IMR-90 (cell line): ENCODE results near the gene CLPTM1. TPM values are rescaled to one million over a fixed set of nuclear protein-coding genes. Genes with fewer than 3 reads are reported as not detected.

ENCODE experiments used
- ATAC-seq: fragments of 200-7000 bp; cut with Tn5 transposase; 2 replicates; pipeline ENCODE4 v1.9.1; 2020; ENCODE audit warnings: low read depth, mild to moderate bottlenecking, moderate library complexity
- BruUV-seq: library from RNA; stranded (reverse); fragments of 400-500 nt; replicated peaks from 2 replicates; lab custom pipeline; 2021; lab: Mats Ljungman, UMichigan
- CTCF ChIA-PET: fragments of 300-600 bp; formaldehyde crosslinking; extraction: SDS; loops from one replicate; lab custom pipeline; 2021; ENCODE audit warnings: antibody characterized with exemption; lab: Yijun Ruan, JAX
- POLR2A ChIA-PET: fragments of 300-600 bp; sonication (Branson Sonifier 250); formaldehyde crosslinking; loops from one replicate; lab custom pipeline; 2022; ENCODE audit warnings: antibody characterized with exemption; ENCODE audit not compliant: unreplicated experiment; lab: Charles Lee
- DNase-seq: peaks from one replicate; pipeline ENCODE4 v3.0.0; 2013
- H2AFZ ChIP-seq: replicated peaks from 2 replicates; pipeline ENCODE3; 2013; ENCODE audit warnings: low read length, mild to moderate bottlenecking; ENCODE audit not compliant: poor library complexity
- H2AK5ac ChIP-seq: 2 replicates; pipeline ENCODE4 v1.6.1; 2013; ENCODE audit warnings: low read depth, low read length, inconsistent platforms
- H2AK9ac ChIP-seq: replicated peaks from 2 replicates; pipeline ENCODE3; 2013; ENCODE audit warnings: mild to moderate bottlenecking, low read depth, low read length, moderate library complexity; ENCODE audit not compliant: poor library complexity
- H2BK120ac ChIP-seq: 2 replicates; pipeline ENCODE4 v1.6.1; 2013; ENCODE audit warnings: low read depth, low read length, inconsistent platforms
- H2BK15ac ChIP-seq: 3 replicates; pipeline ENCODE4 v1.6.1; 2013; ENCODE audit warnings: low read depth, low read length, inconsistent platforms
- H2BK20ac ChIP-seq: 2 replicates; pipeline ENCODE4 v1.6.1; 2013; ENCODE audit warnings: low read depth, mild to moderate bottlenecking, inconsistent platforms, low read length, moderate library complexity
- H2BK5ac ChIP-seq: 2 replicates; pipeline ENCODE4 v1.6.1; 2013; ENCODE audit warnings: mild to moderate bottlenecking, low read depth, low read length, inconsistent platforms; ENCODE audit not compliant: poor library complexity, severe bottlenecking
- H3K14ac ChIP-seq: replicated peaks from 2 replicates; pipeline ENCODE4 v1.6.1; 2013; ENCODE audit warnings: low read depth, low read length, inconsistent platforms
- H3K18ac ChIP-seq: 2 replicates; pipeline ENCODE4 v1.6.1; 2013; ENCODE audit warnings: low read depth, low read length, control low read depth
- H3K23ac ChIP-seq: 2 replicates; pipeline ENCODE4 v1.6.1; 2013; ENCODE audit warnings: low read depth, low read length, inconsistent platforms
- H3K27ac ChIP-seq: 2 replicates; pipeline ENCODE4 v1.5.1; 2013; ENCODE audit warnings: mild to moderate bottlenecking, control low read depth, low read length; ENCODE audit not compliant: insufficient read depth
- H3K27me3 ChIP-seq: 2 replicates; pipeline ENCODE4 v1.6.1; 2013; ENCODE audit warnings: low read length; ENCODE audit not compliant: control insufficient read depth, insufficient read depth
- H3K36me3 ChIP-seq: 2 replicates; pipeline ENCODE4 v1.6.1; 2013; ENCODE audit warnings: low read length, mixed read lengths; ENCODE audit not compliant: control insufficient read depth, insufficient read depth
- H3K4ac ChIP-seq: 2 replicates; pipeline ENCODE4 v1.6.1; 2013; ENCODE audit warnings: low read depth, low read length, inconsistent platforms
- H3K4me1 ChIP-seq: 2 replicates; pipeline ENCODE4 v1.6.1; 2013; ENCODE audit warnings: low read length, mixed read lengths; ENCODE audit not compliant: control insufficient read depth, insufficient read depth
- H3K4me2 ChIP-seq: 2 replicates; pipeline ENCODE4 v1.6.1; 2013; ENCODE audit warnings: low read depth, mild to moderate bottlenecking, control low read depth, low read length, moderate library complexity
- H3K4me3 ChIP-seq: 2 replicates; pipeline ENCODE4 v1.5.1; 2013; ENCODE audit warnings: low read depth, mild to moderate bottlenecking, control low read depth, low read length, moderate library complexity; ENCODE audit not compliant: insufficient read depth
- H3K56ac ChIP-seq: 2 replicates; pipeline ENCODE4 v1.6.1; 2013; ENCODE audit warnings: low read length, inconsistent platforms; ENCODE audit not compliant: insufficient read depth; ENCODE audit errors: extremely low read depth
- H3K79me1 ChIP-seq, 2 experiments: 2 replicates each; pipeline ENCODE4 v1.6.1; 2013; ENCODE audit warnings: low read length in 2 of 2, inconsistent platforms in 1 of 2, low read depth in 1 of 2
- H3K9ac ChIP-seq: 2 replicates; pipeline ENCODE4 v1.6.1; 2013; ENCODE audit warnings: low read depth, low read length, control low read depth
- H3K9me1 ChIP-seq: 2 replicates; pipeline ENCODE4 v1.6.1; 2013; ENCODE audit warnings: low read length, inconsistent platforms; ENCODE audit not compliant: insufficient read depth
- H3K9me3 ChIP-seq: 2 replicates; pipeline ENCODE4 v1.6.1; 2013; ENCODE audit warnings: low read length; ENCODE audit not compliant: control insufficient read depth, insufficient read depth
- H4K20me1 ChIP-seq: 2 replicates; pipeline ENCODE4 v1.6.1; 2013; ENCODE audit warnings: low read length, inconsistent platforms; ENCODE audit not compliant: insufficient read depth
- H4K5ac ChIP-seq: 2 replicates; pipeline ENCODE4 v1.6.1; 2013; ENCODE audit warnings: mild to moderate bottlenecking, low read depth, low read length, control low read depth
- H4K8ac ChIP-seq, 2 experiments: 2 replicates each; pipeline ENCODE4 v1.6.1; 2013; ENCODE audit warnings: low read depth in 2 of 2, low read length in 2 of 2, control low read depth in 1 of 2, inconsistent platforms in 1 of 2
- H4K91ac ChIP-seq: 2 replicates; pipeline ENCODE4 v1.6.1; 2013; ENCODE audit warnings: low read depth, low read length, inconsistent platforms; ENCODE audit not compliant: insufficient read depth
- BHLHE40 ChIP-seq: fragments of 150-350 bp; IDR thresholded peaks from 2 replicates; pipeline ENCODE4 v1.6.1; 2016; ENCODE audit warnings: mild to moderate bottlenecking, low read depth, low read length
- CEBPB ChIP-seq: IDR thresholded peaks from 2 replicates; pipeline ENCODE4 v1.6.1; 2012; ENCODE audit warnings: low read depth, low read length, improper control_type of control experiment
- CHD1 ChIP-seq: IDR thresholded peaks from 2 replicates; pipeline ENCODE4 v1.6.1; 2012; ENCODE audit warnings: low read depth, low read length, improper control_type of control experiment
- FOS ChIP-seq: fragments of 150-350 bp; IDR thresholded peaks from 2 replicates; pipeline ENCODE4 v1.6.1; 2016; ENCODE audit warnings: low read depth, low read length
- MAFK ChIP-seq: IDR thresholded peaks from 2 replicates; pipeline ENCODE4 v1.6.1; 2012; ENCODE audit warnings: low read depth, low read length, improper control_type of control experiment
- MAZ ChIP-seq: IDR thresholded peaks from 2 replicates; pipeline ENCODE4 v1.6.1; 2012; ENCODE audit warnings: low read depth, mild to moderate bottlenecking, low read length, improper control_type of control experiment, moderate library complexity, borderline replicate concordance
- NFE2L2 ChIP-seq: fragments of 150-350 bp; IDR thresholded peaks from 2 replicates; pipeline ENCODE4 v1.6.1; 2016; ENCODE audit warnings: low read depth, mild to moderate bottlenecking, low read length
- POLR2A ChIP-seq: IDR thresholded peaks from 2 replicates; pipeline ENCODE4 v1.6.1; 2012; ENCODE audit warnings: mild to moderate bottlenecking, low read depth, low read length
- RAD21 ChIP-seq: IDR thresholded peaks from 2 replicates; pipeline ENCODE4 v1.6.1; 2012; ENCODE audit warnings: low read length, improper control_type of control experiment
- RCOR1 ChIP-seq: IDR thresholded peaks from 2 replicates; pipeline ENCODE4 v1.6.1; 2012; ENCODE audit warnings: mild to moderate bottlenecking, low read length, improper control_type of control experiment; ENCODE audit not compliant: insufficient replicate concordance
- RFX5 ChIP-seq: IDR thresholded peaks from 2 replicates; pipeline ENCODE4 v1.8.0; 2012; ENCODE audit warnings: low read depth, mild to moderate bottlenecking, low read length, moderate library complexity
- SMC3 ChIP-seq: fragments of 150-350 bp; IDR thresholded peaks from 2 replicates; pipeline ENCODE4 v1.6.1; 2016; ENCODE audit warnings: low read depth, mild to moderate bottlenecking, antibody characterized with exemption, low read length, moderate library complexity
- whole genome bisulfite sequencing, 2 experiments: methylation state at CpG; one replicate each; pipeline versions ENCODE4 v1.1.5 to v1.1.7; 2013; ENCODE audit warnings: missing lambda C conversion rate in 2 of 2; ENCODE audit not compliant: insufficient read length in 1 of 2; ENCODE audit errors: extremely low coverage in 2 of 2; 5-methylcytosine and 5-hydroxymethylcytosine counted together
- dilution Hi-C: fragments of 300-500 bp; cut with HindIII; formaldehyde crosslinking; loops from one replicate; pipeline ENCODE4 v1.14.3; 2018; ENCODE audit warnings: low sequenced_read_pairs; ENCODE audit not compliant: unreplicated experiment
- in situ Hi-C: fragments of 300-500 bp; cut with MboI; formaldehyde crosslinking; loops from 3 replicates; pipeline ENCODE4 v1.14.3; 2019; ENCODE audit warnings: low sequenced_read_pairs, inconsistent platforms, mixed read lengths
- intact Hi-C: fragments of 100-400 bp; cut with micrococcal nuclease; formaldehyde crosslinking; loops from 2 replicates; pipeline ENCODE4 v1.10.0; 2022
- polyA plus RNA-seq, 3 experiments: library from polyadenylated mRNA; depleted of rRNA; stranded (reverse); fragments of >200 nt; gene quantifications; 2 replicates each; pipeline ENCODE4 v1.2.3, GENCODE V29; 2012; ENCODE audit warnings: low replicate concordance in 1 of 3
- total RNA-seq: library from RNA; depleted of rRNA; stranded (reverse); fragments of >200 nt; gene quantifications from 2 replicates; pipeline ENCODE4 v1.2.3, GENCODE V29; 2012
- TF ChIP-seq, protein P1 (sequence below): fragments of 150-350 bp; IDR thresholded peaks from 2 replicates; pipeline ENCODE4 v1.6.1; 2016; ENCODE audit warnings: low read depth, mild to moderate bottlenecking, low read length, moderate library complexity, borderline replicate concordance
- TF ChIP-seq, protein P2 (sequence below): fragments of 150-350 bp; IDR thresholded peaks from 2 replicates; pipeline ENCODE4 v1.6.1; 2017; ENCODE audit warnings: mild to moderate bottlenecking, antibody characterized with exemption, low read length, low read depth
- TF ChIP-seq, protein P3 (sequence below): conservative IDR thresholded peaks from 2 replicates; pipeline ENCODE4 v1.5.1; 2012; ENCODE audit warnings: mild to moderate bottlenecking, low read depth, low read length, improper control_type of control experiment

Gene CLPTM1
- total and polyA plus RNA-seq, 2 of the 4 experiments (the other 2 are of a cell fraction), result 23.8 to 88.8 TPM

DNA sequence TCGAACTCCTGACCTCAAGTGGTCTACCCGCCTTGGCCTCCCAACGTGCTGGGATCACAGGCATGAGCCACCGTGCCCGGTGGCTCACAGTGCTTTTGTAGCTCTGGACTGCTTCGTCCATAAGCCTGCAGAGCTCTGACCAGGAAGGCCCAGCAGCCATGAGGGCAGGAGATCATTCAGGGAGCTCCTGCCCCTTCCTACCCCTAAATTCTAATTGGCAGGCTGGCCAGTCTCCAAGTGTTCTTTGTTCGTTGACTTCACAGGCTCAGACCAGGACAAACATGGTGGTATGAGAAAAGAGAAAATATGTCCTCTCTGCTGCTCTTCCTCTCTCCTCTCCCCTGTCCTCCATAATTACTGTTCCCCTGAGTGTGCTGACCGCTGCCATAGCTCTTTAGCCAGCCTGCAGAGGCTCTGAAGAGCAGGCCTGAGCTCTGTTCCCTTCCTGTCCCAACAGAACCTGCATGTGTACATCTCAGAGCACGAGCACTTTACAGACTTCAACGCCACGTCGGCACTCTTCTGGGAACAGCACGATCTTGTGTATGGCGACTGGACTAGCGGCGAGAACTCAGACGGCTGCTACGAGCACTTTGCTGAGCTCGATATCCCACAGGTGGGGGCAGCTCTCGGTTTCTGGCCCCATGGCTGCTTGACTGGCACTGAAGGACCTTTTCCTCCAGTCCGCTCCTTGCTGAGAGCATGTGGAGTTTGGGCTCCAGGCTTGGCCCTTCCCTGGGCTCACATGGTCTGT lies 19.0 kb downstream of the CLPTM1 start:
- Histone ChIP-seq H4K5ac (no peak overlapping the region), H2BK15ac (no peak overlapping the region), H4K20me1 (peaks cover 9% of the 10 kb centered on the region), H3K4ac (no peak overlapping the region), H2BK120ac (no peak overlapping the region), H4K91ac (no peak overlapping the region), H3K23ac (no peak overlapping the region), H3K27me3 (no peaks in the 10 kb centered on the region), H3K79me1 (peaks cover 3 to 24% of the 10 kb centered on the region in 2 experiments), H3K18ac (no peak overlapping the region), H3K9me3 (no peaks in the 10 kb centered on the region), H3K4me1 (no peaks in the 10 kb centered on the region), H2BK5ac (no peak overlapping the region), H3K14ac (no peak overlapping the region), H2BK20ac (no peak overlapping the region), H3K9me1 (no peaks in the 10 kb centered on the region), H2AK5ac (no peak overlapping the region), H3K56ac (no peak overlapping the region), H3K27ac (no peak overlapping the region), H3K36me3 (peaks cover 60% of the 10 kb centered on the region), H3K9ac (no peak overlapping the region), H2AK9ac (no peak overlapping the region), H3K4me2 (no peak overlapping the region), H3K4me3 (no peak overlapping the region), H4K8ac (no peak overlapping the region), H2AFZ (no peak overlapping the region)
- DNase-seq, result no peak
- 99% methylated on average over 15 of the region's 21 CpGs; no CpG with 5 or more reads in 1 of the 2 experiments for WGBS, 2 experiments
- TF ChIP-seq FOS (no peak), POLR2A (no peak), NFE2L2 (no peak), MAZ (no peak), CHD1 (no peak), BHLHE40 (no peak), RCOR1 (no peak), RAD21 (no peak), SMC3 (no peak), MAFK (no peak), RFX5 (no peak), CEBPB (no peak)
- TF ChIP-seq, protein P1, sequence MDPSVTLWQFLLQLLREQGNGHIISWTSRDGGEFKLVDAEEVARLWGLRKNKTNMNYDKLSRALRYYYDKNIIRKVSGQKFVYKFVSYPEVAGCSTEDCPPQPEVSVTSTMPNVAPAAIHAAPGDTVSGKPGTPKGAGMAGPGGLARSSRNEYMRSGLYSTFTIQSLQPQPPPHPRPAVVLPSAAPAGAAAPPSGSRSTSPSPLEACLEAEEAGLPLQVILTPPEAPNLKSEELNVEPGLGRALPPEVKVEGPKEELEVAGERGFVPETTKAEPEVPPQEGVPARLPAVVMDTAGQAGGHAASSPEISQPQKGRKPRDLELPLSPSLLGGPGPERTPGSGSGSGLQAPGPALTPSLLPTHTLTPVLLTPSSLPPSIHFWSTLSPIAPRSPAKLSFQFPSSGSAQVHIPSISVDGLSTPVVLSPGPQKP, result no peak
- TF ChIP-seq, protein P2, sequence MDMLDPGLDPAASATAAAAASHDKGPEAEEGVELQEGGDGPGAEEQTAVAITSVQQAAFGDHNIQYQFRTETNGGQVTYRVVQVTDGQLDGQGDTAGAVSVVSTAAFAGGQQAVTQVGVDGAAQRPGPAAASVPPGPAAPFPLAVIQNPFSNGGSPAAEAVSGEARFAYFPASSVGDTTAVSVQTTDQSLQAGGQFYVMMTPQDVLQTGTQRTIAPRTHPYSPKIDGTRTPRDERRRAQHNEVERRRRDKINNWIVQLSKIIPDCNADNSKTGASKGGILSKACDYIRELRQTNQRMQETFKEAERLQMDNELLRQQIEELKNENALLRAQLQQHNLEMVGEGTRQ, result no peak
- TF ChIP-seq, protein P3, sequence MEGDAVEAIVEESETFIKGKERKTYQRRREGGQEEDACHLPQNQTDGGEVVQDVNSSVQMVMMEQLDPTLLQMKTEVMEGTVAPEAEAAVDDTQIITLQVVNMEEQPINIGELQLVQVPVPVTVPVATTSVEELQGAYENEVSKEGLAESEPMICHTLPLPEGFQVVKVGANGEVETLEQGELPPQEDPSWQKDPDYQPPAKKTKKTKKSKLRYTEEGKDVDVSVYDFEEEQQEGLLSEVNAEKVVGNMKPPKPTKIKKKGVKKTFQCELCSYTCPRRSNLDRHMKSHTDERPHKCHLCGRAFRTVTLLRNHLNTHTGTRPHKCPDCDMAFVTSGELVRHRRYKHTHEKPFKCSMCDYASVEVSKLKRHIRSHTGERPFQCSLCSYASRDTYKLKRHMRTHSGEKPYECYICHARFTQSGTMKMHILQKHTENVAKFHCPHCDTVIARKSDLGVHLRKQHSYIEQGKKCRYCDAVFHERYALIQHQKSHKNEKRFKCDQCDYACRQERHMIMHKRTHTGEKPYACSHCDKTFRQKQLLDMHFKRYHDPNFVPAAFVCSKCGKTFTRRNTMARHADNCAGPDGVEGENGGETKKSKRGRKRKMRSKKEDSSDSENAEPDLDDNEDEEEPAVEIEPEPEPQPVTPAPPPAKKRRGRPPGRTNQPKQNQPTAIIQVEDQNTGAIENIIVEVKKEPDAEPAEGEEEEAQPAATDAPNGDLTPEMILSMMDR, result no peak
- BruUV-seq, result no TSS peak
- in situ Hi-C loops, result no loop called here
- dilution Hi-C loops, result no loop called here
- POLR2A ChIA-PET, result interaction anchor here (0.6 kb wide), 1 partner anchor 13 kb away, joined by 3 read pairs; no protein-coding TSS in a partner anchor
- intact Hi-C loops, result no loop called here
- ATAC-seq, result no peak
- CTCF ChIA-PET, result interaction anchor here (0.7 kb wide), 1 partner anchor 16 kb away, joined by 5 read pairs; no protein-coding TSS in a partner anchor
